Measurements from ENCODE around the gene GTF3C5. TPM values are rescaled to one million over a fixed set of nuclear protein-coding genes. Genes with fewer than 3 reads are reported as not detected.

The GTF3C5 gene
- total and polyA plus RNA-seq, 9 of the 15 experiments (the other 6 are each of a cell fraction or from before 2014, with no cell fraction given): 3.8 to 118 (median 83.7) TPM

DNA sequence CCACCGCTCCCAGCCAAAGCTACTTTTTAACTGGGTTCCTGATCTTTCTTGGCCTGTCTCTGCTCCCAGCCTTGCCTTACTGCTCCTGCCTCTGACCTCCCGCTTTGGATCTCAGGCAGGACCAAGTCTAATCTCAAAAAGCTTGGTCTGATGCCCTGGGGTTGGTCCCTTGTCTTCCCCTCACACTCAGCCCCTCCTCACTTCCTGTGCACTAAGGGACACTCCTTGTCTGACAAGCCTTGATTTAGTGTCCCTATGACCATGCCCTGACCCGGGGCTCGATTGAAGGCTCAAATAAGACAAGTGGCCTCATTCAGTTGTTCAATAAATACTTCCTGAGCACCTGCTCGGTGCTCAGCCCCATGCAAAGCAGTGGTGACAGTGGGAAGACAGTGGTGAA is 3.7 kb upstream of the GTF3C5 start (continued):
- TF ChIP-seq, protein P1, sequence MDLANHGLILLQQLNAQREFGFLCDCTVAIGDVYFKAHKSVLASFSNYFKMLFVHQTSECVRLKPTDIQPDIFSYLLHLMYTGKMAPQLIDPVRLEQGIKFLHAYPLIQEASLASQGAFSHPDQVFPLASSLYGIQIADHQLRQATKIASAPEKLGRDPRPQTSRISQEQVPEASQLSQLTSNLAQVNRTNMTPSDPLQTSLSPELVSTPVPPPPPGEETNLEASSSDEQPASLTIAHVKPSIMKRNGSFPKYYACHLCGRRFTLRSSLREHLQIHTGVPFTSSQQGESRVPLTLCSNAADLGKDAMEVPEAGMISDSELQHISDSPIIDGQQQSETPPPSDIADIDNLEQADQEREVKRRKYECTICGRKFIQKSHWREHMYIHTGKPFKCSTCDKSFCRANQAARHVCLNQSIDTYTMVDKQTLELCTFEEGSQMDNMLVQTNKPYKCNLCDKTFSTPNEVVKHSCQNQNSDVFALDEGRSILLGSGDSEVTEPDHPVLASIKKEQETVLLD (IDR thresholded peaks at IDR 0.05): peak; percentile 45; the same call in 1 of the 2 replicates
- TF ChIP-seq ZNF316 (IDR thresholded peaks at IDR 0.05) (0 out of 2 replicates have a peak, but pooled peaks have one; percentile 23), TBP (optimal IDR thresholded peaks at IDR 0.05; ENCODE audit: low read depth, low read length) (no peak), KLF16 (IDR thresholded peaks at IDR 0.05) (no peak), ZNF589 (CRISPR knock-in tag; IDR thresholded peaks at IDR 0.05; ENCODE audit: low read depth) (no peak), ZNF57 (CRISPR knock-in tag; IDR thresholded peaks at IDR 0.05) (no peak), HCFC1 (IDR thresholded peaks at IDR 0.05; ENCODE audit: low read depth, low read length) (no peak), BRCA1 (IDR thresholded peaks at IDR 0.05) (no peak), BRCA1 (CRISPR knock-in tag; IDR thresholded peaks at IDR 0.05) (no peak), CREB1 (IDR thresholded peaks at IDR 0.05) (no peak), CREB1 (CRISPR knock-in tag; IDR thresholded peaks at IDR 0.05) (no peak), DEAF1 (CRISPR knock-in tag; IDR thresholded peaks at IDR 0.05) (no peak), MYNN (IDR thresholded peaks at IDR 0.05) (no peak), MYNN (CRISPR knock-in tag; IDR thresholded peaks at IDR 0.05) (no peak), PHB (CRISPR knock-in tag; IDR thresholded peaks at IDR 0.05) (no peak), CBX2 (IDR thresholded peaks at IDR 0.05; ENCODE audit: insufficient read depth, low read length, poor library complexity, severe bottlenecking) (no peak), PYGO2 (tag; IDR thresholded peaks at IDR 0.05) (no peak), MCM5 (IDR thresholded peaks at IDR 0.05; ENCODE audit: low read depth) (no peak), ZNF282 (CRISPR knock-in tag; IDR thresholded peaks at IDR 0.05) (no peak)
- TF ChIP-seq, protein P2, sequence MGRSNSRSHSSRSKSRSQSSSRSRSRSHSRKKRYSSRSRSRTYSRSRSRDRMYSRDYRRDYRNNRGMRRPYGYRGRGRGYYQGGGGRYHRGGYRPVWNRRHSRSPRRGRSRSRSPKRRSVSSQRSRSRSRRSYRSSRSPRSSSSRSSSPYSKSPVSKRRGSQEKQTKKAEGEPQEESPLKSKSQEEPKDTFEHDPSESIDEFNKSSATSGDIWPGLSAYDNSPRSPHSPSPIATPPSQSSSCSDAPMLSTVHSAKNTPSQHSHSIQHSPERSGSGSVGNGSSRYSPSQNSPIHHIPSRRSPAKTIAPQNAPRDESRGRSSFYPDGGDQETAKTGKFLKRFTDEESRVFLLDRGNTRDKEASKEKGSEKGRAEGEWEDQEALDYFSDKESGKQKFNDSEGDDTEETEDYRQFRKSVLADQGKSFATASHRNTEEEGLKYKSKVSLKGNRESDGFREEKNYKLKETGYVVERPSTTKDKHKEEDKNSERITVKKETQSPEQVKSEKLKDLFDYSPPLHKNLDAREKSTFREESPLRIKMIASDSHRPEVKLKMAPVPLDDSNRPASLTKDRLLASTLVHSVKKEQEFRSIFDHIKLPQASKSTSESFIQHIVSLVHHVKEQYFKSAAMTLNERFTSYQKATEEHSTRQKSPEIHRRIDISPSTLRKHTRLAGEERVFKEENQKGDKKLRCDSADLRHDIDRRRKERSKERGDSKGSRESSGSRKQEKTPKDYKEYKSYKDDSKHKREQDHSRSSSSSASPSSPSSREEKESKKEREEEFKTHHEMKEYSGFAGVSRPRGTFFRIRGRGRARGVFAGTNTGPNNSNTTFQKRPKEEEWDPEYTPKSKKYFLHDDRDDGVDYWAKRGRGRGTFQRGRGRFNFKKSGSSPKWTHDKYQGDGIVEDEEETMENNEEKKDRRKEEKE (IDR thresholded peaks at IDR 0.05; ENCODE audit: borderline replicate concordance in 1 of 2, control insufficient read depth in 1 of 2, low read depth in 2 of 2, low read length in 1 of 2): no peak
- TF ChIP-seq, protein P3, sequence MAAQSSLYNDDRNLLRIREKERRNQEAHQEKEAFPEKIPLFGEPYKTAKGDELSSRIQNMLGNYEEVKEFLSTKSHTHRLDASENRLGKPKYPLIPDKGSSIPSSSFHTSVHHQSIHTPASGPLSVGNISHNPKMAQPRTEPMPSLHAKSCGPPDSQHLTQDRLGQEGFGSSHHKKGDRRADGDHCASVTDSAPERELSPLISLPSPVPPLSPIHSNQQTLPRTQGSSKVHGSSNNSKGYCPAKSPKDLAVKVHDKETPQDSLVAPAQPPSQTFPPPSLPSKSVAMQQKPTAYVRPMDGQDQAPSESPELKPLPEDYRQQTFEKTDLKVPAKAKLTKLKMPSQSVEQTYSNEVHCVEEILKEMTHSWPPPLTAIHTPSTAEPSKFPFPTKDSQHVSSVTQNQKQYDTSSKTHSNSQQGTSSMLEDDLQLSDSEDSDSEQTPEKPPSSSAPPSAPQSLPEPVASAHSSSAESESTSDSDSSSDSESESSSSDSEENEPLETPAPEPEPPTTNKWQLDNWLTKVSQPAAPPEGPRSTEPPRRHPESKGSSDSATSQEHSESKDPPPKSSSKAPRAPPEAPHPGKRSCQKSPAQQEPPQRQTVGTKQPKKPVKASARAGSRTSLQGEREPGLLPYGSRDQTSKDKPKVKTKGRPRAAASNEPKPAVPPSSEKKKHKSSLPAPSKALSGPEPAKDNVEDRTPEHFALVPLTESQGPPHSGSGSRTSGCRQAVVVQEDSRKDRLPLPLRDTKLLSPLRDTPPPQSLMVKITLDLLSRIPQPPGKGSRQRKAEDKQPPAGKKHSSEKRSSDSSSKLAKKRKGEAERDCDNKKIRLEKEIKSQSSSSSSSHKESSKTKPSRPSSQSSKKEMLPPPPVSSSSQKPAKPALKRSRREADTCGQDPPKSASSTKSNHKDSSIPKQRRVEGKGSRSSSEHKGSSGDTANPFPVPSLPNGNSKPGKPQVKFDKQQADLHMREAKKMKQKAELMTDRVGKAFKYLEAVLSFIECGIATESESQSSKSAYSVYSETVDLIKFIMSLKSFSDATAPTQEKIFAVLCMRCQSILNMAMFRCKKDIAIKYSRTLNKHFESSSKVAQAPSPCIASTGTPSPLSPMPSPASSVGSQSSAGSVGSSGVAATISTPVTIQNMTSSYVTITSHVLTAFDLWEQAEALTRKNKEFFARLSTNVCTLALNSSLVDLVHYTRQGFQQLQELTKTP (IDR thresholded peaks at IDR 0.05; ENCODE audit: low read depth in 1 of 2, partially characterized antibody in 2 of 2): no peak
